Adrenal gland (tissue), 12 donors: ENCODE data around the gene KCNMA1. TPM values are rescaled to one million over a fixed set of nuclear protein-coding genes. Genes with fewer than 3 reads are reported as not detected.

Experiments used
- DNase-seq, 7 donors: peaks; one replicate each; pipeline ENCODE4 v3.0.0-alpha.2; 2019 to 2020
- H3K27ac ChIP-seq, 5 donors: fragments of 200-600 bp; sonication (generic) in 4 of 5; 1 replicate in 3 of 5; 2 replicates in 2 of 5; pipeline versions ENCODE4 v1.5.1 to v1.8.0; 2016 to 2020; ENCODE audit warnings: mild to moderate bottlenecking in 1 of 5
- H3K27me3 ChIP-seq: fragments of 200-600 bp; 2 replicates; pipeline ENCODE4 v1.8.0; 2021
- H3K36me3 ChIP-seq, 2 donors: fragments of 200-600 bp; replicated peaks in 1 of 2; 1 replicate in 1 of 2; 2 replicates in 1 of 2; pipeline versions ENCODE4 v1.5.1 to v1.8.0; 2018 to 2022
- H3K4me1 ChIP-seq, 2 donors: fragments of 200-600 bp; replicated peaks in 1 of 2; 1 replicate in 1 of 2; 2 replicates in 1 of 2; pipeline versions ENCODE4 v1.5.1 to v1.8.0; 2018 to 2021
- H3K4me3 ChIP-seq, 4 donors: fragments of 200-600 bp; sonication (generic) in 3 of 4; one replicate each; pipeline ENCODE4 v1.5.1; 2016 to 2018
- H3K9me3 ChIP-seq, 3 donors: fragments of 200-600 bp; sonication (generic) in 1 of 3; replicated peaks in 1 of 3; 1 replicate in 2 of 3; 2 replicates in 1 of 3; pipeline versions ENCODE4 v1.5.1 to v1.8.0; 2016 to 2021
- POLR2A ChIP-seq, 2 donors: fragments of 450-650 bp; IDR thresholded peaks; one replicate each; pipeline ENCODE4 v1.6.1; 2017; ENCODE audit warnings: antibody characterized with exemption in 2 of 2, mild to moderate bottlenecking in 2 of 2, moderate library complexity in 1 of 2
- WGBS, 4 donors: extraction: QIAGEN DNeasy Blood & Tissue Kit in 2 of 4; methylation state at CpG; one replicate each; pipeline versions ENCODE4 v1.1.5 to v1.1.7; 2013 to 2017; 5-methylcytosine and 5-hydroxymethylcytosine counted together
- intact Hi-C, 2 donors: fragments of 100-400 bp; cut with DNase I; formaldehyde crosslinking; loops; one replicate each; pipeline versions ENCODE4 v1.14.1 to v1.15.0; 2022 to 2023
- polyA plus RNA-seq, 3 donors: library from polyadenylated mRNA; stranded (reverse); fragments of 200-250 nt in 2 of 3; fragments of 350-450 nt in 1 of 3; fragmentation: Illumina TruSeq in 1 of 3; extraction: RNeasy Lipid Tissue Mini Kit (QIAGEN cat#74804) in 1 of 3; gene quantifications; one replicate each; pipeline ENCODE4 v1.2.3, GENCODE V29; 2013 to 2014
- total RNA-seq, 9 donors: library from RNA; depleted of rRNA in 4 of 9; stranded (reverse); fragments of >200 nt in 4 of 9; fragments of 120-200 nt in 1 of 9; fragmentation: NEBNext Ultra II Directional in 1 of 9; extraction: Animal tissue kit (Norgen Biotek cat#: 25700) in 1 of 9; gene quantifications; one replicate each; pipeline versions ENCODE4 v1.1.0 to v1.2.4, GENCODE V29; 2013 to 2023
- TF ChIP-seq, protein P1 (sequence below), 6 experiments: fragments of 450-650 bp in 4 of 6; fragments of 200-600 bp in 2 of 6; sonication (generic) in 1 of 6; IDR thresholded peaks; 1 replicate in 5 of 6; 2 replicates in 1 of 6; pipeline versions ENCODE4 v1.5.1 to v1.8.0; 2016 to 2021; ENCODE audit warnings: antibody characterized with exemption in 6 of 6, mild to moderate bottlenecking in 2 of 6, moderate library complexity in 1 of 6
- donor health status: healthy with polysubstance abuse.
- donor health status: Bipolar disorder and iron deficiency.
- donor health status: DM: yes; HTN: yes; CAD: no.
- donor health status: DM: no; HTN: no; CAD: no.
- donor health status: DM: no; HTN: no; CAD: no.
- donor health status: DM: yes; HTN: yes; CAD: no.

KCNMA1 gene
- total and polyA plus RNA-seq, 12 donors, result 6.4 to 37.7 (median 13.4) TPM

- TF ChIP-seq POLR2A (IDR thresholded peaks at IDR 0.05), result no peak
- TF ChIP-seq, protein P1, sequence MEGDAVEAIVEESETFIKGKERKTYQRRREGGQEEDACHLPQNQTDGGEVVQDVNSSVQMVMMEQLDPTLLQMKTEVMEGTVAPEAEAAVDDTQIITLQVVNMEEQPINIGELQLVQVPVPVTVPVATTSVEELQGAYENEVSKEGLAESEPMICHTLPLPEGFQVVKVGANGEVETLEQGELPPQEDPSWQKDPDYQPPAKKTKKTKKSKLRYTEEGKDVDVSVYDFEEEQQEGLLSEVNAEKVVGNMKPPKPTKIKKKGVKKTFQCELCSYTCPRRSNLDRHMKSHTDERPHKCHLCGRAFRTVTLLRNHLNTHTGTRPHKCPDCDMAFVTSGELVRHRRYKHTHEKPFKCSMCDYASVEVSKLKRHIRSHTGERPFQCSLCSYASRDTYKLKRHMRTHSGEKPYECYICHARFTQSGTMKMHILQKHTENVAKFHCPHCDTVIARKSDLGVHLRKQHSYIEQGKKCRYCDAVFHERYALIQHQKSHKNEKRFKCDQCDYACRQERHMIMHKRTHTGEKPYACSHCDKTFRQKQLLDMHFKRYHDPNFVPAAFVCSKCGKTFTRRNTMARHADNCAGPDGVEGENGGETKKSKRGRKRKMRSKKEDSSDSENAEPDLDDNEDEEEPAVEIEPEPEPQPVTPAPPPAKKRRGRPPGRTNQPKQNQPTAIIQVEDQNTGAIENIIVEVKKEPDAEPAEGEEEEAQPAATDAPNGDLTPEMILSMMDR (IDR thresholded peaks at IDR 0.05), result no peak
- H3K4me1 ChIP-seq, result no peaks in the 10 kb centered on the region
- H3K27me3 ChIP-seq, result no peaks in the 10 kb centered on the region
- no peak overlapping the region for H3K4me3 ChIP-seq
- WGBS, 4 donors, result 83 to 90% (median 86%) methylated on average over 3 of the region's 3 CpGs
- intact Hi-C loops, result no loop called here
- DNase-seq, result no peak
- H3K9me3 ChIP-seq, result no peaks in the 10 kb centered on the region
- no peak overlapping the region for H3K27ac ChIP-seq
- H3K36me3 ChIP-seq, result no peaks in the 10 kb centered on the region
These were observed 348.5 kb downstream of the KCNMA1 start for GRCh38 chr10:77289027-77289501.

DNA sequence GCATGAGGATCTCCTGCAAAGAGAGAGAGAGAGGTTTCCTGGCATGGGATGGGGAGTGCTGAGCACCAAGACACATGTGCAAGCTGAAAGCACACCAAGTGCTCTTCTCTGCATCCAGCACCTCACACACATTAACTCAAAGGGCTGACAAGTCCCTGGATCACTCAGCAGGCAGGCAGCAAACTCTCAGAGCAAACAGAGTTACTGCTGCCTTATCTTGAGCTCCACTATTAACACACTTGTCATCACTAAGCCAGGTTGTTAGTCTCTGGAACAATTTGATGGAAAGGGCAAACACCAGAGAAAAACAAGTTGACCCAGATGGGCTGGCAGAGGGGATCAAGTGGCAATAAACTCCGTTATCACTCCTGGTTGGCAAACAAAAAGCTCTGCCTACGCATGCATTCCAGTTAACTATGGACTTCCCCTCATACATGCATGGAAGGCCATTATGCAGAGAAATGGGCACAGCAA lies 349.9 kb downstream of the KCNMA1 start:
- H3K27me3 ChIP-seq, result no peaks in the 10 kb centered on the region
- intact Hi-C loops, result no loop called here

GRCh38 chr10:77286531-77287508 lies 350.8 kb downstream of the KCNMA1 start:
- 63 to 77% (median 66%) methylated on average over 5 to 6 of the region's 6 CpGs for WGBS, 4 donors
- intact Hi-C loops, result no loop called here
- H3K9me3 ChIP-seq, result no peaks in the 10 kb centered on the region
- no peaks in the 10 kb centered on the region for H3K4me1 ChIP-seq
- H3K27ac ChIP-seq, result no peak overlapping the region
- H3K4me3 ChIP-seq, result no peak overlapping the region
- no peak for DNase-seq
- no peaks in the 10 kb centered on the region for H3K27me3 ChIP-seq
- H3K36me3 ChIP-seq, result no peaks in the 10 kb centered on the region
- no peak for TF ChIP-seq POLR2A (IDR thresholded peaks at IDR 0.05)
- TF ChIP-seq, protein P1 (IDR thresholded peaks at IDR 0.05), result no peak

More for the DNA sequence above, 349.9 kb downstream of the KCNMA1 start:
- H3K4me3 ChIP-seq, result no peak overlapping the region
- no peaks in the 10 kb centered on the region for H3K36me3 ChIP-seq
- TF ChIP-seq POLR2A (IDR thresholded peaks at IDR 0.05), result no peak
- TF ChIP-seq, protein P1 (IDR thresholded peaks at IDR 0.05), result no peak
- no peaks in the 10 kb centered on the region for H3K9me3 ChIP-seq
- 70 to 83% (median 80%) methylated on average over 2 of the region's 2 CpGs for WGBS, 4 donors
- H3K4me1 ChIP-seq, result no peaks in the 10 kb centered on the region
- no peak for DNase-seq
- no peak overlapping the region for H3K27ac ChIP-seq

GRCh38 chr10:77285529-77286182 lies 352.0 kb downstream of the KCNMA1 start:
- Histone ChIP-seq H3K36me3 (no peaks in the 10 kb centered on the region), H3K27me3 (no peaks in the 10 kb centered on the region), H3K27ac (no peak overlapping the region), H3K4me3 (no peak overlapping the region), H3K4me1 (no peaks in the 10 kb centered on the region), H3K9me3 (no peaks in the 10 kb centered on the region)
- TF ChIP-seq POLR2A (IDR thresholded peaks at IDR 0.05), result no peak
- TF ChIP-seq, protein P1 (IDR thresholded peaks at IDR 0.05), result no peak
- WGBS, 4 donors, result 60 to 90% (median 76%) methylated on average over 1 of the region's 1 CpG
- intact Hi-C loops, result no loop called here
- DNase-seq, result no peak
